Prostate gland (tissue), 2 donors: Measurements from ENCODE around the gene HSD17B1.

ENCODE experiments used
- POLR2A ChIP-seq: fragments of 450-650 bp; IDR thresholded peaks from one replicate; pipeline ENCODE4 v1.6.1; 2016; ENCODE audit warnings: antibody characterized with exemption, mild to moderate bottlenecking
- POLR2AphosphoS5 ChIP-seq: sonication (generic); formaldehyde crosslinking; IDR thresholded peaks from one replicate; pipeline ENCODE4 v1.6.1; 2017; ENCODE audit warnings: antibody characterized with exemption
- TF ChIP-seq, protein P1 (sequence below), 4 experiments: fragments of 200-600 bp in 2 of 4; fragments of 450-650 bp in 2 of 4; sonication (generic) in 2 of 4; IDR thresholded peaks; 1 replicate in 3 of 4; 2 replicates in 1 of 4; pipeline ENCODE4 v1.5.1; 2016 to 2019; ENCODE audit warnings: antibody characterized with exemption in 4 of 4, mild to moderate bottlenecking in 2 of 4, moderate library complexity in 2 of 4

DNA sequence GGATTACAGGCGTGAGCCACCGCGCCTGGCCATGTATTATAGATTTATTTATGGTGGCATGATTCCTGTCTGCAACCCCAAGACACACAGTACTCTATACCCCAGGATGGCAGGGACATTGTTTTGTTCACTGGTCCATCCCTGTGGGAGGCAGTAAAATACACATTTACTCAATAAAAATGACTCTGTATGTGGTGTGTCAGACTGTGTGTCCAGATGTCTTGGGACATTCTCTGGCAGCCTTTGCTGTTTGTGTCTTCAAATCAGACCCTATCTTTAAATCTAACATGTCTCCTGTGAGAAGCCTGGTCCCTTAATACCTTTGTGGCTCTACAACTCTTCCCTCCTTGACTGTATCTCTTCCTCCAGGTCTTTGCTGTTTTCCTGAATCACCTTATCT is 7.5 kb downstream of the HSD17B1 start:
- TF ChIP-seq, protein P1, sequence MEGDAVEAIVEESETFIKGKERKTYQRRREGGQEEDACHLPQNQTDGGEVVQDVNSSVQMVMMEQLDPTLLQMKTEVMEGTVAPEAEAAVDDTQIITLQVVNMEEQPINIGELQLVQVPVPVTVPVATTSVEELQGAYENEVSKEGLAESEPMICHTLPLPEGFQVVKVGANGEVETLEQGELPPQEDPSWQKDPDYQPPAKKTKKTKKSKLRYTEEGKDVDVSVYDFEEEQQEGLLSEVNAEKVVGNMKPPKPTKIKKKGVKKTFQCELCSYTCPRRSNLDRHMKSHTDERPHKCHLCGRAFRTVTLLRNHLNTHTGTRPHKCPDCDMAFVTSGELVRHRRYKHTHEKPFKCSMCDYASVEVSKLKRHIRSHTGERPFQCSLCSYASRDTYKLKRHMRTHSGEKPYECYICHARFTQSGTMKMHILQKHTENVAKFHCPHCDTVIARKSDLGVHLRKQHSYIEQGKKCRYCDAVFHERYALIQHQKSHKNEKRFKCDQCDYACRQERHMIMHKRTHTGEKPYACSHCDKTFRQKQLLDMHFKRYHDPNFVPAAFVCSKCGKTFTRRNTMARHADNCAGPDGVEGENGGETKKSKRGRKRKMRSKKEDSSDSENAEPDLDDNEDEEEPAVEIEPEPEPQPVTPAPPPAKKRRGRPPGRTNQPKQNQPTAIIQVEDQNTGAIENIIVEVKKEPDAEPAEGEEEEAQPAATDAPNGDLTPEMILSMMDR (IDR thresholded peaks at IDR 0.05), result no peak
- TF ChIP-seq POLR2A, result no peak
- no peak for TF ChIP-seq POLR2AphosphoS5
